Endothelial cell of umbilical vein (primary cell): Measurements from ENCODE around the gene BTAF1. TPM values are rescaled to one million over a fixed set of nuclear protein-coding genes. Genes with fewer than 3 reads are reported as not detected.

Experiments used
- BruUV-seq: library from RNA; stranded (reverse); fragments of 400-500 nt; replicated peaks from 2 replicates; lab custom pipeline; 2021; lab: Mats Ljungman, UMichigan
- CTCF ChIA-PET: fragments of 300-600, 350-600 bp; sonication (Branson Sonifier 250); formaldehyde crosslinking; loops from one replicate; lab custom pipeline; 2021; ENCODE audit warnings: antibody characterized with exemption, inconsistent platforms; lab: Charles Lee
- POLR2A ChIA-PET: fragments of 300-600, 350-600 bp; sonication (Branson Sonifier 250); formaldehyde crosslinking; loops from one replicate; lab custom pipeline; 2021; ENCODE audit warnings: antibody characterized with exemption, inconsistent platforms; lab: Charles Lee
- DNase-seq: peaks from one replicate; pipeline ENCODE4 v3.0.0-alpha.2; 2011; ENCODE audit warnings: low read depth, low spot score
- FAIRE-seq: peaks from 2 replicates; lab custom pipeline; 2011; peaks lifted over from hg19 to GRCh38; lab: Jason Lieb, UNC
- H2AFZ ChIP-seq: 2 replicates; pipeline ENCODE4 v1.6.0; 2012; ENCODE audit warnings: low read depth, low read length, control low read depth, inconsistent platforms
- H3K27ac ChIP-seq: 2 replicates; pipeline ENCODE4 v1.5.1; 2011; ENCODE audit warnings: low read depth, mild to moderate bottlenecking, control low read depth, low read length, moderate library complexity; ENCODE audit not compliant: insufficient read depth
- H3K27me3 ChIP-seq, 2 experiments: 2 replicates each; pipeline versions ENCODE4 v1.6.0 to v1.6.1; 2011; ENCODE audit warnings: low read length in 2 of 2, mixed read lengths in 1 of 2; ENCODE audit not compliant: control insufficient read depth in 2 of 2, insufficient read depth in 2 of 2
- H3K36me3 ChIP-seq, 2 experiments: 2 replicates in 1 of 2; 3 replicates in 1 of 2; pipeline ENCODE4 v1.5.1; 2011; ENCODE audit warnings: low read length in 2 of 2, mild to moderate bottlenecking in 1 of 2, moderate library complexity in 1 of 2; ENCODE audit not compliant: control insufficient read depth in 2 of 2, insufficient read depth in 2 of 2; ENCODE audit errors: extremely low read depth in 1 of 2
- H3K4me1 ChIP-seq: 3 replicates; pipeline ENCODE4 v1.5.1; 2011; ENCODE audit warnings: mild to moderate bottlenecking, low read length; ENCODE audit not compliant: control insufficient read depth, insufficient read depth; ENCODE audit errors: extremely low read depth
- H3K4me2 ChIP-seq: 2 replicates; pipeline ENCODE4 v1.6.1; 2011; ENCODE audit warnings: low read length, control low read depth, mixed read lengths; ENCODE audit not compliant: insufficient read depth
- H3K4me3 ChIP-seq, 3 experiments: fragments of 200-600 bp in 1 of 3; sonication (generic), shearing (Covaris generic) in 1 of 3; replicated peaks in 1 of 3; 2 replicates each; pipeline ENCODE4 v1.5.1; 2011 to 2016; ENCODE audit warnings: control low read depth in 3 of 3, low read length in 3 of 3, mild to moderate bottlenecking in 2 of 3, inconsistent platforms in 1 of 3, low read depth in 1 of 3, moderate library complexity in 1 of 3; ENCODE audit not compliant: insufficient read depth in 1 of 3
- H3K79me2 ChIP-seq: 2 replicates; pipeline ENCODE4 v1.6.0; 2012; ENCODE audit warnings: low read length, inconsistent platforms; ENCODE audit not compliant: control insufficient read depth, insufficient read depth
- H3K9ac ChIP-seq: replicated peaks from 2 replicates; pipeline ENCODE3; 2011; ENCODE audit warnings: low read length, control low read depth; ENCODE audit not compliant: insufficient read depth; ENCODE audit errors: extremely low read depth
- H3K9me1 ChIP-seq: replicated peaks from 3 replicates; pipeline ENCODE4 v1.6.0; 2011; ENCODE audit warnings: mild to moderate bottlenecking, low read length; ENCODE audit not compliant: control insufficient read depth, insufficient read depth; ENCODE audit errors: extremely low read depth
- H3K9me3 ChIP-seq: replicated peaks from 2 replicates; pipeline ENCODE4 v1.5.1; 2012; ENCODE audit warnings: low read length, inconsistent platforms; ENCODE audit not compliant: control insufficient read depth, insufficient read depth
- H4K20me1 ChIP-seq: replicated peaks from 2 replicates; pipeline ENCODE3; 2011; ENCODE audit warnings: mild to moderate bottlenecking, low read length; ENCODE audit not compliant: control insufficient read depth, insufficient read depth; ENCODE audit errors: extremely low read depth
- EZH2 ChIP-seq: IDR thresholded peaks from 2 replicates; pipeline ENCODE4 v1.6.1; 2012; ENCODE audit warnings: borderline replicate concordance, low read depth, mild to moderate bottlenecking, moderate library complexity, low read length, inconsistent platforms; ENCODE audit not compliant: severe bottlenecking
- FOS ChIP-seq: IDR thresholded peaks from 2 replicates; pipeline ENCODE4 v1.6.1; 2011; ENCODE audit warnings: mild to moderate bottlenecking, low read length, moderate library complexity, borderline replicate concordance; ENCODE audit not compliant: insufficient read depth
- GATA2 ChIP-seq: IDR thresholded peaks from 2 replicates; pipeline ENCODE4 v1.7.0; 2011; ENCODE audit warnings: low read depth, mild to moderate bottlenecking, moderate library complexity, mixed read lengths, low read length; ENCODE audit not compliant: insufficient read length, insufficient read depth
- JUN ChIP-seq: IDR thresholded peaks from 2 replicates; pipeline ENCODE4 v1.6.1; 2011; ENCODE audit warnings: borderline replicate concordance, low read depth; ENCODE audit not compliant: insufficient read length, insufficient read depth
- MYC ChIP-seq: IDR thresholded peaks from one replicate; pipeline ENCODE4 v1.6.1; 2011; ENCODE audit warnings: mild to moderate bottlenecking, low read depth, low read length
- POLR2A ChIP-seq: IDR thresholded peaks from 2 replicates; pipeline ENCODE4 v1.6.1; 2012; ENCODE audit warnings: low read depth, mild to moderate bottlenecking, control low read depth, low read length
- POLR2AphosphoS5 ChIP-seq: IDR thresholded peaks from 2 replicates; pipeline ENCODE4 v1.6.1; 2012; ENCODE audit warnings: low read depth, mild to moderate bottlenecking, control low read depth, low read length, moderate library complexity; ENCODE audit not compliant: insufficient read depth
- dilution Hi-C: fragments of 300-500 bp; cut with MboI; formaldehyde crosslinking; loops from one replicate; pipeline ENCODE4 v1.15.0; 2019; ENCODE audit warnings: low sequenced_read_pairs; ENCODE audit not compliant: extremely low pct_ligation_motif_present
- intact Hi-C: fragments of 100-400 bp; cut with micrococcal nuclease; formaldehyde crosslinking; loops from one replicate; pipeline ENCODE4 v1.10.0; 2022
- polyA plus RNA-seq, 4 experiments: library from polyadenylated mRNA; depleted of rRNA in 3 of 4; stranded (reverse) in 3 of 4; unstranded in 1 of 4; fragments of >200 nt; gene quantifications; 2 replicates each; pipeline versions ENCODE4 v1.2.1 to v1.2.3, GENCODE V29; 2011 to 2012; ENCODE audit warnings: missing spikeins in 1 of 4
- total RNA-seq: library from RNA; stranded (reverse); gene quantifications from 2 replicates; pipeline ENCODE4 v1.2.3, GENCODE V29; 2021
- TF ChIP-seq, protein P1 (sequence below): IDR thresholded peaks from 2 replicates; pipeline ENCODE4 v1.6.1; 2011; ENCODE audit not compliant: insufficient read depth, insufficient read length
- TF ChIP-seq, protein P2 (sequence below), 2 donors: IDR thresholded peaks; 1 replicate in 1 of 2; 2 replicates in 1 of 2; pipeline ENCODE4 v1.5.1; 2011; ENCODE audit warnings: low read length in 2 of 2, mild to moderate bottlenecking in 2 of 2, moderate library complexity in 2 of 2, control low read depth in 1 of 2, inconsistent platforms in 1 of 2, low read depth in 1 of 2; ENCODE audit not compliant: insufficient read depth in 1 of 2; ENCODE audit errors: extremely low read depth in 1 of 2

The BTAF1 gene
- total and polyA plus RNA-seq, 2 donors (not counting 3 experiments of a cell fraction or from before 2014, with no cell fraction given): 9.9 to 23.1 TPM

DNA sequence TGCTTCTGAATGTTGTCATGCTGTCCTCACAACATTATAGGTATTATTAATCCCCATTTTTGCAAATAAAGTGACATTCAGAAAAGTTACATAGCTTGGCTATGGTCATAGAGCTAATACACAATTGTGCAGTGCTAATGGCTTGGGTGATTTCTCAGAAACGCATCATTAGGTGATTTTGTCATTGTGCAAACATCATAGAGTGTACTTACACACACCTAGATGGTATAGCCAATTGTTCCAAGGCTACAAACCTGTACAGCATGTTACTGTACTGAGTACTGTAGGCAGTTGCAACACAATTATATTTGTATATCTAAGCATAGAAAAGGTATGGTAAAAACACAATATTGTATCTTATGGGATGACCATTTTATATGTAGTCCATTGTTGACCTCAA is 91.0 kb downstream of the BTAF1 start:
- Histone ChIP-seq H3K27me3 (no peaks in the 10 kb centered on the region), H2AFZ (no peak overlapping the region), H3K4me1 (peaks cover 4% of the 10 kb centered on the region), H3K9ac (no peak overlapping the region), H3K79me2 (no peaks in the 10 kb centered on the region), H3K27ac (no peak overlapping the region), H4K20me1 (no peaks in the 10 kb centered on the region), H3K9me1 (no peaks in the 10 kb centered on the region), H3K4me2 (no peak overlapping the region), H3K9me3 (no peaks in the 10 kb centered on the region), H3K36me3 (peaks cover 8 to 11% of the 10 kb centered on the region in 2 experiments), H3K4me3 (no peak overlapping the region)
- POLR2A ChIA-PET: no interaction called here
- TF ChIP-seq POLR2A (no peak), POLR2AphosphoS5 (no peak), FOS (no peak), MYC (no peak), JUN (no peak), EZH2 (no peak), GATA2 (no peak)
- TF ChIP-seq, protein P1, sequence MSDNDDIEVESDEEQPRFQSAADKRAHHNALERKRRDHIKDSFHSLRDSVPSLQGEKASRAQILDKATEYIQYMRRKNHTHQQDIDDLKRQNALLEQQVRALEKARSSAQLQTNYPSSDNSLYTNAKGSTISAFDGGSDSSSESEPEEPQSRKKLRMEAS: no peak
- TF ChIP-seq, protein P2, sequence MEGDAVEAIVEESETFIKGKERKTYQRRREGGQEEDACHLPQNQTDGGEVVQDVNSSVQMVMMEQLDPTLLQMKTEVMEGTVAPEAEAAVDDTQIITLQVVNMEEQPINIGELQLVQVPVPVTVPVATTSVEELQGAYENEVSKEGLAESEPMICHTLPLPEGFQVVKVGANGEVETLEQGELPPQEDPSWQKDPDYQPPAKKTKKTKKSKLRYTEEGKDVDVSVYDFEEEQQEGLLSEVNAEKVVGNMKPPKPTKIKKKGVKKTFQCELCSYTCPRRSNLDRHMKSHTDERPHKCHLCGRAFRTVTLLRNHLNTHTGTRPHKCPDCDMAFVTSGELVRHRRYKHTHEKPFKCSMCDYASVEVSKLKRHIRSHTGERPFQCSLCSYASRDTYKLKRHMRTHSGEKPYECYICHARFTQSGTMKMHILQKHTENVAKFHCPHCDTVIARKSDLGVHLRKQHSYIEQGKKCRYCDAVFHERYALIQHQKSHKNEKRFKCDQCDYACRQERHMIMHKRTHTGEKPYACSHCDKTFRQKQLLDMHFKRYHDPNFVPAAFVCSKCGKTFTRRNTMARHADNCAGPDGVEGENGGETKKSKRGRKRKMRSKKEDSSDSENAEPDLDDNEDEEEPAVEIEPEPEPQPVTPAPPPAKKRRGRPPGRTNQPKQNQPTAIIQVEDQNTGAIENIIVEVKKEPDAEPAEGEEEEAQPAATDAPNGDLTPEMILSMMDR (IDR thresholded peaks at IDR 0.05; ENCODE audit: extremely low read depth in 1 of 2, insufficient read depth in 1 of 2, low read depth in 1 of 2, low read length in 2 of 2): no peak
- intact Hi-C loops (no loop called here), dilution Hi-C loops (no loop called here)
- no TSS peak for BruUV-seq
- no peak for DNase-seq
- CTCF ChIA-PET: no interaction called here
- no peak for FAIRE-seq
